Ovary (tissue), 9 donors: ENCODE measurements around the gene DPT. TPM values are rescaled to one million over a fixed set of nuclear protein-coding genes. Genes with fewer than 3 reads are reported as not detected.
"Not testable (repeated sequence)": the region's sequence is repeated elsewhere in the genome, so short reads cannot be mapped to it uniquely, and the experiment has no call there.

Experiments
- DNase-seq, 5 donors: peaks; one replicate each; pipeline ENCODE4 v3.0.0-alpha.2; 2019 to 2020
- H3K27ac ChIP-seq, 2 donors: fragments of 200-600 bp; one replicate each; pipeline versions ENCODE4 v1.5.1 to v1.8.0; 2019 to 2022
- H3K27me3 ChIP-seq: fragments of 200-600 bp; one replicate; pipeline ENCODE4 v1.8.0; 2022
- H3K36me3 ChIP-seq: fragments of 200-600 bp; sonication (generic); one replicate; pipeline ENCODE4 v1.5.1; 2019
- H3K4me1 ChIP-seq: one replicate; pipeline ENCODE4 v1.8.1; 2013; ENCODE audit warnings: mild to moderate bottlenecking, moderate library complexity; ENCODE audit not compliant: insufficient read depth
- H3K4me3 ChIP-seq: fragments of 200-600 bp; sonication (generic); one replicate; pipeline ENCODE4 v1.5.1; 2017
- H3K9me3 ChIP-seq, 2 donors: fragments of 200-600 bp in 1 of 2; sonication (generic) in 1 of 2; one replicate each; pipeline versions ENCODE4 v1.5.1 to v1.8.1; 2013 to 2019; ENCODE audit warnings: mild to moderate bottlenecking in 1 of 2, moderate library complexity in 1 of 2
- CTCF ChIP-seq, 3 donors: fragments of 450-650 bp in 2 of 3; fragments of 200-600 bp in 1 of 3; IDR thresholded peaks; one replicate each; pipeline versions ENCODE4 v1.5.1 to v1.8.0; 2016 to 2022; ENCODE audit warnings: antibody characterized with exemption in 3 of 3, mild to moderate bottlenecking in 1 of 3
- EP300 ChIP-seq: sonication (generic); formaldehyde crosslinking; IDR thresholded peaks from one replicate; pipeline ENCODE4 v1.6.1; 2017; ENCODE audit warnings: antibody characterized with exemption
- POLR2A ChIP-seq: fragments of 450-650 bp; IDR thresholded peaks from one replicate; pipeline ENCODE4 v1.6.1; 2017; ENCODE audit warnings: antibody characterized with exemption, mild to moderate bottlenecking, moderate library complexity
- WGBS, 3 donors: extraction: QIAGEN DNeasy Blood & Tissue Kit in 1 of 3; methylation state at CpG; one replicate each; pipeline versions ENCODE4 v1.1.5 to v1.1.7; 2013 to 2017; 5-methylcytosine and 5-hydroxymethylcytosine counted together
- intact Hi-C, 4 donors: fragments of 100-400 bp; cut with DNase I; formaldehyde crosslinking; loops; one replicate each; pipeline versions ENCODE4 v1.11.0 to v1.15.1; 2022 to 2023
- polyA plus RNA-seq, 2 donors: library from polyadenylated mRNA; stranded (reverse); fragments of 200-250 nt in 1 of 2; fragments of 350-450 nt in 1 of 2; fragmentation: Illumina TruSeq in 1 of 2; extraction: RNeasy Lipid Tissue Mini Kit (QIAGEN cat#74804) in 1 of 2; gene quantifications; one replicate each; pipeline ENCODE4 v1.2.3, GENCODE V29; 2013 to 2014
- total RNA-seq, 7 donors: library from RNA; depleted of rRNA in 2 of 7; stranded (reverse); fragments of >200 nt in 2 of 7; fragmentation: NEBNext Ultra II Directional in 3 of 7; extraction: Animal tissue kit (Norgen Biotek cat#: 25700) in 3 of 7; gene quantifications; one replicate each; pipeline versions ENCODE4 v1.1.0 to v1.2.4, GENCODE V29; 2016 to 2023
- donor health status: DM: no; HTN: no; CAD: no; lungs with moderate emphysema.
- donor health status: DM: no; HTN: no; CAD: no.
- donor health status: Bipolar disorder and iron deficiency.
- donor health status: DM: yes; HTN: yes; CAD: no.
- donor health status: DM: no; HTN: no; CAD: no.
- donor health status: DM: yes; HTN: yes; CAD: no.

DPT gene
- total and polyA plus RNA-seq, 9 donors = 1.3 to 248 (median 4.8) TPM

- no peaks in the 10 kb centered on the region for H3K9me3 ChIP-seq
- H3K4me1 ChIP-seq = peaks cover 6% of the 10 kb centered on the region
- intact Hi-C loops = no loop called here
- no peaks in the 10 kb centered on the region for H3K36me3 ChIP-seq
- WGBS, 3 donors = 84 to 90% (median 89%) methylated on average over 4 of the region's 4 CpGs
- TF ChIP-seq CTCF (IDR thresholded peaks at IDR 0.05) = no peak
- TF ChIP-seq EP300 = no peak
- TF ChIP-seq POLR2A = no peak
- H3K4me3 ChIP-seq = no peak overlapping the region
- DNase-seq = no peak
- no peaks in the 10 kb centered on the region for H3K27me3 ChIP-seq
- H3K27ac ChIP-seq = no peak overlapping the region
Observed at GRCh38 chr1:168771104-168771630, 42.2 kb upstream of the DPT start.

- intact Hi-C loops, H3K27ac ChIP-seq, H3K4me3 ChIP-seq, H3K27me3 ChIP-seq, DNase-seq, H3K4me1 ChIP-seq, H3K9me3 ChIP-seq, H3K36me3 ChIP-seq: not testable (repeated sequence)
- WGBS, 3 donors = 79 to 93% (median 84%) methylated on average over 3 of the region's 3 CpGs
Observed at GRCh38 chr1:168769893-168770292, 40.9 kb upstream of the DPT start.

GRCh38 chr1:168767894-168768584, 39.0 kb upstream of the DPT start:
- H3K36me3 ChIP-seq = no peaks in the 10 kb centered on the region
- H3K4me3 ChIP-seq = no peak overlapping the region
- intact Hi-C loops = no loop called here
- no peaks in the 10 kb centered on the region for H3K9me3 ChIP-seq
- TF ChIP-seq CTCF (IDR thresholded peaks at IDR 0.05) (no peak), EP300 (no peak), POLR2A (no peak)
- H3K27me3 ChIP-seq = no peaks in the 10 kb centered on the region
- DNase-seq = peak; percentile 35 to 58 (median 55)
- peak overlapping the region in 1 of 2 donors; percentile 16 for H3K27ac ChIP-seq
- peaks cover 2% of the 10 kb centered on the region for H3K4me1 ChIP-seq
- 27 to 33% (median 28%) methylated on average over 4 of the region's 4 CpGs for WGBS, 3 donors

- intact Hi-C loops = no loop called here
- H3K27me3 ChIP-seq = no peaks in the 10 kb centered on the region
- H3K4me3 ChIP-seq = no peak overlapping the region
- H3K9me3 ChIP-seq = no peaks in the 10 kb centered on the region
- no peaks in the 10 kb centered on the region for H3K36me3 ChIP-seq
- 85 to 92% (median 85%) methylated on average over 5 of the region's 5 CpGs for WGBS, 3 donors
- no peak for DNase-seq
- no peaks in the 10 kb centered on the region for H3K4me1 ChIP-seq
- H3K27ac ChIP-seq = no peak overlapping the region
- TF ChIP-seq POLR2A (no peak), EP300 (no peak), CTCF (IDR thresholded peaks at IDR 0.05) (no peak)
Observed at GRCh38 chr1:168766568-168766967, 37.6 kb upstream of the DPT start.

GRCh38 chr1:168763031-168763430, 34.0 kb upstream of the DPT start:
- H3K4me3 ChIP-seq = no peak overlapping the region
- H3K4me1 ChIP-seq = no peaks in the 10 kb centered on the region
- no peaks in the 10 kb centered on the region for H3K27me3 ChIP-seq
- no peaks in the 10 kb centered on the region for H3K9me3 ChIP-seq
- H3K27ac ChIP-seq = no peak overlapping the region
- no peak for DNase-seq
- intact Hi-C loops = no loop called here
- 92% methylated on average over 3 of the region's 3 CpGs for WGBS, 3 donors
- H3K36me3 ChIP-seq = no peaks in the 10 kb centered on the region
- TF ChIP-seq CTCF (IDR thresholded peaks at IDR 0.05) (no peak), POLR2A (no peak), EP300 (no peak)
